Measurements from ENCODE around the gene SMPD4. TPM values are rescaled to one million over a fixed set of nuclear protein-coding genes. Genes with fewer than 3 reads are reported as not detected.
"Not testable (repeated sequence)": the region's sequence is repeated elsewhere in the genome, so short reads cannot be mapped to it uniquely, and the experiment has no call there.

The SMPD4 gene
- total and polyA plus RNA-seq, 3 donors from 2014 or later: 89.0 to 121 (median 101) TPM

DNA sequence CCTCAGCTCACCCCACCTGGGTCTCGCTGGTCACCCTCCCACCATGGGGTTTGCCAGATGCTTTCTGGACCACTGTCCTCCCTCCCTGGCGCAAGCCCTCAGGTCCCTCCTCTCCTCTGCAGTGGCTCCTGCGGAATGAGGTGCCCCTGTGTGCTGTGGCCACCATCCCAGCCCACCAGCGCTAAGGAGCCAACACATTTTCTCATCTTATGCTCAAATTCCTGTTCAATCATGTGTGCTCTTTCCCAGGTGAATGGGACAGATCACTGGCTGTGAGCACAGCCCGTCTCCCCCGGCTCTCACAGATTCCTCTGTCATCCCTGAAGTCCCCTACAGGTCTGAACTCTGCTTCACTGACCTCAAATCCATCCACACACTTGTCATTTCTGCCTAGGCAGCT, 21.3 kb downstream of the SMPD4 start:
- WGBS, 2 donors: 94 to 99% methylated on average over 3 to 6 of the region's 6 CpGs
- intact Hi-C loops (cut with DNase I; ENCODE audit: low total_unique reads): no loop called here
- Histone ChIP-seq H3K27me3 (no peaks in the 10 kb centered on the region), H3K36me3 (ENCODE audit: low read depth, missing control alignments) (no peaks in the 10 kb centered on the region), H3K4me1 (peaks cover 3% of the 10 kb centered on the region), H3K4me3 (no peak overlapping the region), H3K27ac (no peak overlapping the region), H3K9me3 (no peaks in the 10 kb centered on the region)
- no peak for TF ChIP-seq CTCF (IDR thresholded peaks at IDR 0.05)
- TF ChIP-seq POLR2A (IDR thresholded peaks at IDR 0.05): no peak
- DNase-seq: no peak

DNA sequence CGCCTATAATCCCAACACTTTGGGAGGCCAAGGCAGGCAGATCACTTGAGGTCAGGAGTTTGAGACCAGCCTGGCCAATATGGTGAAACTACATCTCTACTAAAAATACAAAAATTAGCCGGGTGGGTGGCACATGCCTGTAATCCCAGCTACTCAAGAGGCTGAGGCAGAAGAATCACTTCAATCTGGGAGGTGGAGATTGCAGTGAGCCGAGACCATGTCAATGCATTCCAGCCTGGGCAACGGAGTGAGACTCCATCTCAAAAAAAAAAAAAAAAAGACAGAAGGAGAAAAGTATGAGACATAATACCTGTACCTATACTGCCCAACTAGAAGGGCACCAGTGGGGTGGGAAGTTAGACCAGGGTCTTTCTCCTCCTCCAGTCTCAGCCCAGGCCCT, 22.0 kb downstream of the SMPD4 start:
- H3K4me1 ChIP-seq; H3K9me3 ChIP-seq; H3K36me3 ChIP-seq (ENCODE audit: low read depth, missing control alignments); H3K4me3 ChIP-seq; intact Hi-C loops (cut with DNase I; ENCODE audit: low total_unique reads); DNase-seq; H3K27ac ChIP-seq; H3K27me3 ChIP-seq: not testable (repeated sequence)
- WGBS, 2 donors: 91 to 92% methylated on average over 4 of the region's 4 CpGs

- Histone ChIP-seq H3K4me1 (peaks cover 3% of the 10 kb centered on the region), H3K27ac (no peak overlapping the region), H3K9me3 (no peaks in the 10 kb centered on the region), H3K4me3 (no peak overlapping the region), H3K27me3 (no peaks in the 10 kb centered on the region), H3K36me3 (ENCODE audit: low read depth, missing control alignments) (no peaks in the 10 kb centered on the region)
- WGBS, 2 donors: 84 to 90% methylated on average over 6 to 9 of the region's 9 CpGs
- TF ChIP-seq CTCF (IDR thresholded peaks at IDR 0.05) (no peak), POLR2A (IDR thresholded peaks at IDR 0.05) (no peak)
- intact Hi-C loops (cut with DNase I; ENCODE audit: low total_unique reads): no loop called here
- no peak for DNase-seq
These were observed 22.8 kb downstream of the SMPD4 start for GRCh38 chr2:130158631-130159030.

DNA sequence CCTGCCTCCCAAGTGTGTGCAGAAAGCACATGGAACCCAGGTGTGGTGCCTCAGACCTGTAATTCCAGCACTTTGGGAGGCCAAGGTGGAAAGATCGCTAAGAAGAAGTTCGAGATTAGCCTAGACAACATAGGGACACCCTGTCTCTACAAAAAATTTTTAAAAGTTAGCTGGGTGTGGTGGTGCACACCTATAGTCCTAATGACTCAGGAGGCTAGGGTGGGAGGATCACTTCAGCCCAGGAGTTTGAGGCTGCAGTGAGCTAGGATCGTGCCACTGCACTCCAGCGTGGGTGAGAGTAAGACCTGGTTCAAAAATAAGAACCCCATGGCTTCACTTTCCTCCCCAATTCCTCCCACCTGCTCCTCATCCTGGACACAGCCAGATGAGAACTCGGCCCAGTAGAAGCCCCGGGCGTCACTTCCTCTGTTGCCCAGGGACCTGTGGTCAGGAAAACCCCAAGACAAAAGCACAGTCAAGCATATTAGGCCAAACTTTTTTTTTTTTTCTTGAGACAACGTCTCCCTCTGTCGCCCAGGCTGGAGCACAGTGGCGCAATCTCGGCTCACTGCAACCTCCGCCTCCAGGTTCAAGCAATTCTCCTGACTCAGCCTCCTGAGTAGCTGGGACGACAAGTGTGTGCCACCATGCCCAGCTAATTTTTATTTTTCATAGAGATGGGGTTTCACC, 23.4 kb downstream of the SMPD4 start:
- H3K9me3 ChIP-seq; H3K36me3 ChIP-seq (ENCODE audit: low read depth, missing control alignments); DNase-seq; H3K4me1 ChIP-seq; intact Hi-C loops (cut with DNase I; ENCODE audit: low total_unique reads); H3K4me3 ChIP-seq; H3K27me3 ChIP-seq; H3K27ac ChIP-seq: not testable (repeated sequence)
- WGBS, 2 donors: 78 to 79% methylated on average over 13 of the region's 13 CpGs

- H3K27me3 ChIP-seq; H3K9me3 ChIP-seq; DNase-seq; intact Hi-C loops (cut with DNase I; ENCODE audit: low total_unique reads); H3K36me3 ChIP-seq (ENCODE audit: low read depth, missing control alignments); H3K27ac ChIP-seq; H3K4me1 ChIP-seq; H3K4me3 ChIP-seq: not testable (repeated sequence)
- WGBS, 2 donors: 82% methylated on average over 4 of the region's 12 CpGs; no CpG with 5 or more reads in 1 of the 2 donors
These were observed 24.0 kb downstream of the SMPD4 start for GRCh38 chr2:130157354-130157753.

DNA sequence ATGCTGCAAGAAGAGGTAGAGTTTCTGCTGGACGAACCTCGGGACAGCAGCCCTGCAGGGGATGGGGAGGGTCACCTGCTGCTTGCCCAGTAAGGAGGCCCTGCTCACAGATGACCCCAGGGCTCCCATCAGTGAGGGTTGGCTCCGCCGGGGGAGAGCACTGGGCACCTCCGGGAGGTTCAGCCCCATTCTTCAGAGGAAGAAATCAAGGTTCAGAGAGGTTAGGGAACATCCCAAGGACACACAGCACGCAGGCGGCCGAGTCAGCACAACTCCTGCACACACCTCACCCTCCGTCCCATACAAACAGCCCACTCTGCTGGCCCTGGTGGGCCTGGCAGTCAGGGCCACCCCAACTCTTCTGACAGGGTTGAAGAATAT, 24.8 kb downstream of the SMPD4 start:
- H3K4me1 ChIP-seq: peaks cover 3% of the 10 kb centered on the region
- intact Hi-C loops (cut with DNase I; ENCODE audit: low total_unique reads): no loop called here
- H3K9me3 ChIP-seq: no peaks in the 10 kb centered on the region
- no peak for DNase-seq
- no peak overlapping the region for H3K4me3 ChIP-seq
- H3K27me3 ChIP-seq: no peaks in the 10 kb centered on the region
- WGBS, 2 donors: 65 to 83% methylated on average over 5 to 9 of the region's 9 CpGs
- no peak overlapping the region for H3K27ac ChIP-seq
- TF ChIP-seq CTCF (IDR thresholded peaks at IDR 0.05): no peak
- TF ChIP-seq POLR2A (IDR thresholded peaks at IDR 0.05): no peak
- no peaks in the 10 kb centered on the region for H3K36me3 ChIP-seq (ENCODE audit: low read depth, missing control alignments)
